Liver (tissue), 9 donors: Measurements from ENCODE around the gene SNX33. TPM values are rescaled to one million over a fixed set of nuclear protein-coding genes. Genes with fewer than 3 reads are reported as not detected.

Source experiments
- DNase-seq: peaks from one replicate; pipeline ENCODE4 v3.0.0-alpha.2; 2017; ENCODE audit warnings: low spot score
- H3K27ac ChIP-seq, 2 donors: one replicate each; pipeline ENCODE4 v1.7.0; 2013; ENCODE audit warnings: inconsistent platforms in 2 of 2, low read length in 2 of 2, control low read depth in 1 of 2, low read depth in 1 of 2, mild to moderate bottlenecking in 1 of 2
- H3K27me3 ChIP-seq, 4 donors: one replicate each; pipeline versions ENCODE4 v1.6.1 to v1.7.0; 2013; ENCODE audit warnings: low read length in 3 of 4, inconsistent platforms in 1 of 4, mild to moderate bottlenecking in 1 of 4, moderate library complexity in 1 of 4; ENCODE audit not compliant: control insufficient read depth in 4 of 4, insufficient read depth in 4 of 4
- H3K36me3 ChIP-seq, 4 donors: one replicate each; pipeline versions ENCODE4 v1.6.1 to v1.7.0; 2013; ENCODE audit warnings: low read length in 3 of 4, mild to moderate bottlenecking in 3 of 4, low read depth in 1 of 4, moderate library complexity in 1 of 4; ENCODE audit not compliant: control insufficient read depth in 4 of 4, insufficient read depth in 3 of 4
- H3K4me1 ChIP-seq, 4 donors: one replicate each; pipeline versions ENCODE4 v1.6.1 to v1.7.0; 2013; ENCODE audit warnings: low read length in 3 of 4, mild to moderate bottlenecking in 3 of 4, moderate library complexity in 1 of 4; ENCODE audit not compliant: control insufficient read depth in 4 of 4, insufficient read depth in 4 of 4
- H3K4me3 ChIP-seq, 3 donors: one replicate each; pipeline versions ENCODE4 v1.6.1 to v1.7.0; 2013; ENCODE audit warnings: low read length in 3 of 3, control low read depth in 1 of 3, low read depth in 1 of 3, mild to moderate bottlenecking in 1 of 3
- H3K9ac ChIP-seq, 2 donors: one replicate each; pipeline ENCODE4 v1.7.0; 2013; ENCODE audit warnings: low read length in 2 of 2, mild to moderate bottlenecking in 2 of 2, moderate library complexity in 2 of 2, control low read depth in 1 of 2, low read depth in 1 of 2
- H3K9me3 ChIP-seq, 4 donors: one replicate each; pipeline versions ENCODE4 v1.6.1 to v1.7.0; 2013; ENCODE audit warnings: low read length in 3 of 4; ENCODE audit not compliant: control insufficient read depth in 4 of 4
- CTCF ChIP-seq: fragments of 150-350 bp; IDR thresholded peaks from 2 replicates; pipeline ENCODE4 v1.5.1; 2017; ENCODE audit warnings: improper control_type of control experiment, low read depth, low read length; ENCODE audit not compliant: missing input control
- FOXA1 ChIP-seq: IDR thresholded peaks from 2 replicates; pipeline ENCODE4 v1.6.1; 2016; ENCODE audit warnings: antibody characterized with exemption
- GABPA ChIP-seq, 2 donors: IDR thresholded peaks in 1 of 2; conservative IDR thresholded peaks in 1 of 2; 2 replicates each; pipeline ENCODE4 v1.6.1; 2016; ENCODE audit warnings: antibody characterized with exemption in 2 of 2, mild to moderate bottlenecking in 1 of 2, moderate library complexity in 1 of 2
- HNF4G ChIP-seq: IDR thresholded peaks from 2 replicates; pipeline ENCODE4 v1.6.1; 2016; ENCODE audit warnings: antibody characterized with exemption
- NR2F2 ChIP-seq: IDR thresholded peaks from 2 replicates; pipeline ENCODE4 v1.6.1; 2016; ENCODE audit warnings: antibody characterized with exemption
- RAD21 ChIP-seq, 2 donors: IDR thresholded peaks; 2 replicates each; pipeline ENCODE4 v1.6.1; 2016; ENCODE audit warnings: antibody characterized with exemption in 2 of 2, mild to moderate bottlenecking in 2 of 2
- REST ChIP-seq: IDR thresholded peaks from 2 replicates; pipeline ENCODE4 v1.6.1; 2016; ENCODE audit warnings: antibody characterized with exemption, mild to moderate bottlenecking
- RXRA ChIP-seq, 2 donors: IDR thresholded peaks; 2 replicates each; pipeline ENCODE4 v1.6.1; 2017 to 2018; ENCODE audit warnings: antibody characterized with exemption in 2 of 2, mild to moderate bottlenecking in 1 of 2
- SP1 ChIP-seq: IDR thresholded peaks from 2 replicates; pipeline ENCODE4 v1.6.1; 2018; ENCODE audit warnings: antibody characterized with exemption, mild to moderate bottlenecking
- YY1 ChIP-seq: IDR thresholded peaks from 2 replicates; pipeline ENCODE4 v1.6.1; 2016; ENCODE audit warnings: antibody characterized with exemption, mild to moderate bottlenecking
- WGBS: extraction: QIAGEN DNeasy Blood & Tissue Kit; methylation state at CpG from one replicate; pipeline ENCODE4 v1.1.7; 2013; 5-methylcytosine and 5-hydroxymethylcytosine counted together
- polyA plus RNA-seq, 2 donors: library from polyadenylated mRNA; stranded (reverse) in 1 of 2; unstranded in 1 of 2; fragments of 200-250 nt in 1 of 2; fragments of >200 nt in 1 of 2; fragmentation: Nextera tagmentation in 1 of 2; extraction: Ambion mirVana in 1 of 2; gene quantifications; one replicate each; pipeline versions ENCODE4 v1.2.1 to v1.2.3, GENCODE V29; 2013 to 2015
- total RNA-seq, 2 donors: library from RNA; depleted of rRNA; stranded (reverse); fragments of >200 nt; gene quantifications; one replicate each; pipeline ENCODE4 v1.2.3, GENCODE V29; 2014
- TF ChIP-seq, protein P1 (sequence below): IDR thresholded peaks from 2 replicates; pipeline ENCODE4 v1.6.1; 2016; ENCODE audit warnings: antibody characterized with exemption
- donor health status: healthy.
- donor health status: healthy.
- donor health status: healthy.
- donor health status: healthy.
- donor health status: healthy.

SNX33 gene
- total and polyA plus RNA-seq, 4 donors, result 7.1 to 10.8 (median 9.1) TPM

DNA sequence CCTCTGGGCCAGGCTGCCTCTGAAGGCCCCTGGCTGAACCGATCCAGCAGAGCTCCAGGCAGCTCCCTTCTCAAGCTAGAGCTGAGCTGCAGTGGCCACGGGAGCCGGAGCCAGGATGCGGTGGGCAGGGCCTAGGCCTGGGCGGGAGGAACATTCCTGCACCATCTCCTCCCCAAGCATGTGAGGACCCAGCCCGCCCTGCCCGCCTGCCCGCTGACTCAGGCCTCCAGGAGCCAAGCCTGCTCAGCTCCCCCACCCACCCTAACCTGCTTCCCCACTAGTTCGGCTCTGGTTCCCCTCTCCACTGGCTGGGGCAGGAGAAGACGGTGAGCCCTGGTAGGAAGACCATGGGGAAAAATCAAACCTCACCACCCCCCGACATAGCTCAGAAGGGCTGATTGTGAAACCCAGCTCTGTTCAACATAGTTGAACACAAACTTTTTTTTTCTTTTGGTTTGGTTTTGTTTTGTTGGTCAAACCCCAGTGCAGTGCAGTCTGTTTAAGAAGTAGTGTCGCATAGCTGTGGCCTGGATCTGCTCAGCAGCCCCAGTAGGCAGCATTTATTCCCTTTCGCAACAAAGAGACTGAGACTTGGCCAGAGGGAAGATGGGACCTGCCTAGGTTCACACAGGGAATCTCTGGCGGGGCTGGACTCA, 13.5 kb downstream of the SNX33 start:
- Histone ChIP-seq H3K4me1 (peaks cover 8 to 40% (median 30%) of the 10 kb centered on the region in 4 donors), H3K4me3 (no peak overlapping the region), H3K27me3 (no peaks in the 10 kb centered on the region), H3K9me3 (no peaks in the 10 kb centered on the region), H3K9ac (peak overlapping the region in 1 of 2 donors; percentile 46), H3K27ac (peak overlapping the region; percentile 60 to 69), H3K36me3 (peaks cover 0 to 22% (median 10%) of the 10 kb centered on the region in 4 donors)
- peak; percentile 44 for DNase-seq
- TF ChIP-seq RXRA (IDR thresholded peaks at IDR 0.05) (peak in 1 of 2 donors; percentile 17), REST (no peak), NR2F2 (no peak), CTCF (no peak), FOXA1 (no peak), SP1 (peak; percentile 16), RAD21 (IDR thresholded peaks at IDR 0.05) (peak in 1 of 2 donors; percentile 40)
- TF ChIP-seq, protein P1, sequence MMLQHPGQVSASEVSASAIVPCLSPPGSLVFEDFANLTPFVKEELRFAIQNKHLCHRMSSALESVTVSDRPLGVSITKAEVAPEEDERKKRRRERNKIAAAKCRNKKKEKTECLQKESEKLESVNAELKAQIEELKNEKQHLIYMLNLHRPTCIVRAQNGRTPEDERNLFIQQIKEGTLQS, result no peak
- WGBS, result 63% methylated on average over 14 of the region's 14 CpGs

GRCh38 chr15:75661756-75662140, 14.0 kb downstream of the SNX33 start:
- WGBS, result 85% methylated on average over 3 of the region's 3 CpGs
- peaks cover 8 to 45% (median 35%) of the 10 kb centered on the region in 4 donors for H3K4me1 ChIP-seq
- no peak for DNase-seq
- no peaks in the 10 kb centered on the region for H3K27me3 ChIP-seq
- peaks cover 0 to 19% (median 10%) of the 10 kb centered on the region in 4 donors for H3K36me3 ChIP-seq
- TF ChIP-seq CTCF (no peak), YY1 (no peak), GABPA (IDR thresholded peaks at IDR 0.05 in 1 of 2, conservative IDR thresholded peaks at IDR 0.05 in 1 of 2) (no peak), HNF4G (no peak), RAD21 (IDR thresholded peaks at IDR 0.05) (no peak)
- H3K9ac ChIP-seq, result peak overlapping the region in 1 of 2 donors; percentile 46
- H3K27ac ChIP-seq, result peak overlapping the region; percentile 60 to 69
- H3K9me3 ChIP-seq, result no peaks in the 10 kb centered on the region
- H3K4me3 ChIP-seq, result no peak overlapping the region
